Karpas-422 (cell line): Measurements from ENCODE around the gene RASD1. TPM values are rescaled to one million over a fixed set of nuclear protein-coding genes. Genes with fewer than 3 reads are reported as not detected.
"Not testable (repeated sequence)": the region's sequence is repeated elsewhere in the genome, so short reads cannot be mapped to it uniquely, and the experiment has no call there.

Source experiments
- DNase-seq: peaks from one replicate; pipeline ENCODE4 v3.0.0-alpha.2; 2015
- H2AFZ ChIP-seq: fragments of 200-600 bp; sonication (generic); 2 replicates; pipeline ENCODE4 v1.6.1; 2014; ENCODE audit warnings: antibody characterized with exemption, low read length, mixed read lengths
- H3K27ac ChIP-seq: fragments of 200-600 bp; sonication (generic); 2 replicates; pipeline ENCODE4 v1.5.1; 2014; ENCODE audit warnings: mild to moderate bottlenecking, low read length, moderate library complexity
- H3K27me3 ChIP-seq: fragments of 200-600 bp; sonication (generic); 2 replicates; pipeline ENCODE4 v1.6.1; 2014; ENCODE audit warnings: low read length, mixed read lengths
- H3K36me3 ChIP-seq: fragments of 200-600 bp; sonication (generic); 2 replicates; pipeline ENCODE4 v1.6.1; 2014; ENCODE audit warnings: low read length, mixed read lengths; ENCODE audit not compliant: insufficient read depth
- H3K4me1 ChIP-seq: fragments of 200-600 bp; sonication (generic); 2 replicates; pipeline ENCODE4 v1.6.1; 2014; ENCODE audit warnings: mild to moderate bottlenecking, low read length, mixed read lengths
- H3K4me2 ChIP-seq: fragments of 200-600 bp; sonication (generic); 2 replicates; pipeline ENCODE4 v1.6.1; 2014; ENCODE audit warnings: low read length, low read depth, mild to moderate bottlenecking; ENCODE audit not compliant: poor library complexity, severe bottlenecking
- H3K4me3 ChIP-seq: fragments of 200-600 bp; sonication (generic); 2 replicates; pipeline ENCODE4 v1.5.1; 2014; ENCODE audit warnings: mild to moderate bottlenecking, antibody characterized with exemption, low read length, mixed read lengths
- H3K79me2 ChIP-seq: fragments of 200-600 bp; sonication (generic); 2 replicates; pipeline ENCODE4 v1.6.1; 2014; ENCODE audit warnings: mild to moderate bottlenecking, low read length, mixed read lengths
- H3K9ac ChIP-seq: fragments of 200-600 bp; sonication (generic); 2 replicates; pipeline ENCODE4 v1.6.0; 2014; ENCODE audit warnings: low read length
- H3K9me2 ChIP-seq: fragments of 200-600 bp; sonication (generic), shearing (Covaris generic); replicated peaks from 2 replicates; pipeline ENCODE4 v1.6.0; 2014; ENCODE audit warnings: mild to moderate bottlenecking, low read length, moderate library complexity; ENCODE audit not compliant: insufficient read depth
- H3K9me3 ChIP-seq: fragments of 300-700, 200-600 bp; sonication (generic); 2 replicates; pipeline ENCODE4 v1.6.1; 2014; ENCODE audit warnings: low read length, mixed read lengths
- H4K20me1 ChIP-seq: fragments of 200-600 bp; sonication (generic); 2 replicates; pipeline ENCODE4 v1.6.1; 2014; ENCODE audit warnings: mild to moderate bottlenecking, antibody characterized with exemption, low read length, low read depth; ENCODE audit not compliant: insufficient read depth
- total RNA-seq: library from RNA; depleted of rRNA; stranded (reverse); fragments of >200 nt; shearing (Covaris generic); gene quantifications from 2 replicates; pipeline ENCODE4 v1.2.3, GENCODE V29; 2014; ENCODE audit warnings: low replicate concordance

RASD1 gene
- total RNA-seq, 1 experiment from 2014 or later, result not detected

DNA sequence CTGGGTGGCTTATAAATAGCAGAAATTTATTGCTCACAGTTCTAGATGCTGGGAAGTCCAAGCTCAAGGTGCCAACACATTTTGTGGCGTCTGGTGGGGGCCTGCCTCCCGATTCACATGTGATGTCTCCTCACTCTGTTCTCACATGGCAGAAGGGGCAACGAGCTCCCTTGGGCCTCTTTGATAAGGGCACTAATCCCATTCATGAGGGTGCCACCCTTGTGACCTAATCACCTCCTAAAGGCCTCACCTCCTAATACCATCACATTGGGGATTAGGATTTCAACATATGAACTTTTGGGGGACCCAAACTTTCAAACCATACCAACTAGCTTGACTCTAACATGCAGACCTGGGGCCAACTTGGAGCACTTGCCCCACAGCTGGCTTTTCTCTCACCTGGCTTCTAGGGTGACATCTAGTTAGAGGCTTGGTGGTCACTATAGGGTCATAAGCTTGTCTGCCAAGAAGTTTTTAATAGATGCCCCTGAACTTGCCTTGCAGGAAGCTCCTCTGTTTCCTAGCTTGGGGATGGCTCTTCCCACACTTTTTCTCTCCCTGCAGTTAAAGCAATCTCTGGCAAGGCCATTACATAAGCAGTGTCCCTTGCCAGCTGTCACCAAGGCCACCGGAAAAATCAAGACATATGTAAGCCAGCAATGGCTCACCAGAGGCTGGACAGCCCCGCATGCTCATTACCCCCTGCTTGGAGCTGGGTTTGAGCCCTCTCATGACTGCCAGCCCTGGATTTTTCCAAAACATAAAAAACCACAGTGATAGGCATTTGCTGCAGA is 27.8 kb downstream of the RASD1 start:
- H4K20me1 ChIP-seq, result no peaks in the 10 kb centered on the region
- no peak overlapping the region for H3K4me2 ChIP-seq
- H3K79me2 ChIP-seq, result no peaks in the 10 kb centered on the region

DNA sequence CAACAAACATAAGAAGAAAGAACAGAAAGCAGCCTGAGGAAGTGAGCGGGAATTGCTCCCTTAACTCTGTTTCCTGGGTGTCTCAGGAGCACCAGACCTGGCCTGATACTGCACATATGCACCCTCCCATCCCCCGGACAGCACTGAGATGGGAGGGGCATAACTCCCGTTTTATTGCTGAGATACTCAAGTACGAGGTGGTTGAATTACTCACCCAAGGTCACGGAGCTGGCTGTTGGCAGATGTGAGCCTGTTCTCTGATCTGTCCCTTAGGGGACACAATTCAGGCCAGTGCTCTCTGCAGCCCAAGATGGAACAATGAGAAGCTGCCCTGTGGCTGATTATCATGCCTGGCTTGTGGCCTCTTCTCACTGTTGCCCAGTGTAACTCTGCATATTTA is 28.5 kb downstream of the RASD1 start:
- H3K36me3 ChIP-seq, result no peaks in the 10 kb centered on the region
- no peaks in the 10 kb centered on the region for H4K20me1 ChIP-seq
- H3K79me2 ChIP-seq, result no peaks in the 10 kb centered on the region
- H2AFZ ChIP-seq, result no peak overlapping the region
- H3K9me2 ChIP-seq, result no peaks in the 10 kb centered on the region
- no peaks in the 10 kb centered on the region for H3K27me3 ChIP-seq
- no peak overlapping the region for H3K27ac ChIP-seq
- H3K4me1 ChIP-seq, result no peaks in the 10 kb centered on the region
- H3K4me2 ChIP-seq, result no peak overlapping the region
- H3K9me3 ChIP-seq, result no peaks in the 10 kb centered on the region
- no peak overlapping the region for H3K4me3 ChIP-seq
- H3K9ac ChIP-seq, result no peak overlapping the region
- no peak for DNase-seq

More for the DNA sequence above, 27.8 kb downstream of the RASD1 start:
- no peak overlapping the region for H2AFZ ChIP-seq
- no peak overlapping the region for H3K27ac ChIP-seq
- no peaks in the 10 kb centered on the region for H3K4me1 ChIP-seq
- H3K9me3 ChIP-seq, result no peaks in the 10 kb centered on the region
- no peaks in the 10 kb centered on the region for H3K36me3 ChIP-seq
- H3K9me2 ChIP-seq, result no peaks in the 10 kb centered on the region
- no peaks in the 10 kb centered on the region for H3K27me3 ChIP-seq
- no peak overlapping the region for H3K9ac ChIP-seq
- DNase-seq, result no peak
- no peak overlapping the region for H3K4me3 ChIP-seq

DNA sequence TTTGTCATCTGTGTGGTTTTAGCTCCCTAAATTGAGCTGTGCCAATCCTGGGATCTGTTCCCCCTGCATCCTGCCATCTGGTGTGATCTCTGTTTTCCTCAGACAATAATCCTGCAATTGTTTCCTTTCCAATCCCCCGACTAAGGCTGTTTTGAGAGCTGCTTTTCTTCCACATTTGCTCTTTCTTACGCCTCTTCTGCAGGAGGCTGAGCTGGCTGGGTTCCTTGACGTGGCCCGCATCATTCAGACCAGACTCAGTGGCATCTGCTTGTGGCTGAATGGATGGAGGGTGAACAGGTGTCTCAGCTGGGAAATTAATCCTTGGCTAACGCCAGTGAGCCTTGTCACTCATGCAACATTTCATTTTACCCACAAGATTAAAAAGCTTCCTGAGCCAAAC is 29.2 kb downstream of the RASD1 start:
- Histone ChIP-seq H3K4me3 (no peak overlapping the region), H3K36me3 (no peaks in the 10 kb centered on the region), H3K9me3 (no peaks in the 10 kb centered on the region), H3K27ac (no peak overlapping the region), H3K79me2 (no peaks in the 10 kb centered on the region), H4K20me1 (no peaks in the 10 kb centered on the region), H3K9me2 (no peaks in the 10 kb centered on the region), H3K4me2 (no peak overlapping the region), H3K9ac (no peak overlapping the region), H3K27me3 (no peaks in the 10 kb centered on the region), H2AFZ (no peak overlapping the region), H3K4me1 (no peaks in the 10 kb centered on the region)
- no peak for DNase-seq

DNA sequence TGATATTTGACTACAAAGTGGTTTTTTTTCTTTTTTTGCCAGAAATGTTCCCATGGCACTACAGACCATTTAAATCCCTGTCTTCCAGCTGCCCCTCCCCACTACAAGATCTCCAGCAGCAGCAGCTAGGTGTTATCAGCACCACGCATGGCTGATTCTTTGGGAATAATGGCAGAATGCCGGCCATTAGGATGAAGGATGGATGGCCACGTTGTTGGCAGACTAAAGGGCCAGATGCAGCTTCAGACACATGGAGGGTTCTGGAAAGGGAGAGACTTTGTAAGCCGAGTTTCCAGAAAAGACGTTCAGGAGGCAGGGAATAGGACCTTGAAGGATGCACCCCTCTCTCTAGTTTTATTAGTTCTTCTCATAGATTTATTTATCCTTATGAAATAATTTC is 29.7 kb downstream of the RASD1 start:
- H3K9ac ChIP-seq, result no peak overlapping the region
- no peaks in the 10 kb centered on the region for H3K4me1 ChIP-seq
- no peak for DNase-seq
- H3K4me2 ChIP-seq, result no peak overlapping the region
- no peak overlapping the region for H3K27ac ChIP-seq
- no peak overlapping the region for H3K4me3 ChIP-seq
- H4K20me1 ChIP-seq, result no peaks in the 10 kb centered on the region
- no peaks in the 10 kb centered on the region for H3K9me2 ChIP-seq
- H3K36me3 ChIP-seq, result no peaks in the 10 kb centered on the region
- no peak overlapping the region for H2AFZ ChIP-seq
- no peaks in the 10 kb centered on the region for H3K27me3 ChIP-seq
- H3K9me3 ChIP-seq, result no peaks in the 10 kb centered on the region
- no peaks in the 10 kb centered on the region for H3K79me2 ChIP-seq

DNA sequence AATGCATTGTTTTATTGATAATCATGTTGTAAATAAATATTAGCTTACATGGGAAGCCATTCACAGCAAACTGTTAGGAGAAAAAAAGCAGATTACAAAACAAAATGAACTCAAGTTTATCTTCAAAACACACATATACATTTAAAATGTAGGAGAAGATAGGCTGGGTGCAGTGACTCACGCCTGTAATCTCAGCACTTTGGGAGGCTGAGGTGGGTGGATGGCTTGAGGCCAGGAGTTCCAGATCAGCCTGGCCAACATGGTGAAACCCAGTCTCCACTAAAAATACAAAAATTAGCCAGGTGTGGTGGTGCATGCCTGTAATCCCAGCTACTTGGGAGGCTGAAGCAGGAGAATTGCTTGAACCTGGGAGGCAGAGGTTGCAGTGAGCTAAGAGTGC is 30.3 kb downstream of the RASD1 start:
- not testable (repeated sequence) for H3K79me2 ChIP-seq, H3K27me3 ChIP-seq, H3K9me2 ChIP-seq, H3K9ac ChIP-seq, H4K20me1 ChIP-seq, H3K4me1 ChIP-seq, H3K36me3 ChIP-seq, H2AFZ ChIP-seq, DNase-seq, H3K4me2 ChIP-seq, H3K9me3 ChIP-seq, H3K4me3 ChIP-seq, H3K27ac ChIP-seq

DNA sequence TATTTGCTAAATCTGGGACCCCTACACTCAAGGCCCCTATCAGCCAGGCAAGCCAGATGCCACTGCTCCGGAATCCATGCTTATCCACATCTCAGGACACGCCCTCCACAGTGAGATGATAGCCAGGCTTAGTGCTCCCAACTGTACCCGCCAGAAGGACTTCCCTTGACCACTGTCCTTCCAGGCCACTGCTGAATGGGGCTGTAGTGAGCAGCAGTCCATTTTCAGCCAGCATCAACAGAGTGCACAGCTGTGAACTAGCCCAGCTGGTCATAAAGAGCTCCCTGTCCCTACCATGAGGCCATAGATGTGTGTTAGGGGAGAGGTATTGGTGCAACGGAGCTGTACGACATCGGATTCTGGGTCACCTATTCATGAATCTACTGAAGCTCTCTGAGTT is 32.4 kb downstream of the RASD1 start:
- Histone ChIP-seq H3K9me2 (no peaks in the 10 kb centered on the region), H3K4me2 (no peak overlapping the region), H3K9ac (no peak overlapping the region), H4K20me1 (no peaks in the 10 kb centered on the region), H3K27ac (no peak overlapping the region), H3K9me3 (peaks cover 7% of the 10 kb centered on the region), H3K36me3 (no peaks in the 10 kb centered on the region), H3K4me3 (no peak overlapping the region), H3K4me1 (no peaks in the 10 kb centered on the region), H3K27me3 (no peaks in the 10 kb centered on the region), H3K79me2 (no peaks in the 10 kb centered on the region), H2AFZ (no peak overlapping the region)
- no peak for DNase-seq

DNA sequence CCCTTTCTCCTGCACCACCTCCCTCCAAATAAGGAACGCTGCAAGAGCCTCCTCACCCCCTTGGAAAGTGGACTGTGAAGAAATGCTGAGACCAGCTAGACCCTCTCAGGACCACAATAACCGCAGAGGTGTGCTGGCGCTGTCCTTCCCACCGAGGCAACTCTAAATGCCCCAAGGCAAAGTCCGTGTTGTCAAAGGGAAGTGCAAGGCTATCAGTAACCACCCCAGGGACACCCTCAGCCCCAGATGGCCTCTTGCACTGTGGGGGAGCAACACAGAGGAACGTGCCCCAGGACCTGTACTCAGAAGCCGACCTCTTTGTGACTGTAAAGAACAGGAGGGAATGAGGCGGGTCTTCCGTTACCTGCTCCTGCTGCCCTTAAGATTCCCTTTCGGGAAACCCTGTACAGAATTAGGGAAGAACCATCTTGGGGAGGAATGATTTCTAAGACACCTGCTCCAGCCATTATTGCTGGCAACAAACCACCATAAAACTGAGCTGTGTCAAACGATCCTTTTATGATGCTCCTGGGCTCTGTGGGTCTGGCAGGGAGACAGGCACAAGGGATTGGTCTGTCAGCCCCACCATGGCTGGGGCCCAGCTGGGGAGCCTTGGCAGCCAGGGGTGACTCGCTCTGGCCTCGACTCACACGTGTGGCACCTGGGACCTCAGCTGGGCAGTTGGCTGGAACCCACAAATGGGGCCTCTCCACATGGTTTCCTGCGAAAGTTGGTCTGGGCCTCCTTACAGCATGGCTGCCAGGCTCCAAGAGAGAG is 34.0 kb downstream of the RASD1 start:
- Histone ChIP-seq H2AFZ (no peak overlapping the region), H3K27ac (no peak overlapping the region), H3K79me2 (no peaks in the 10 kb centered on the region), H3K9ac (no peak overlapping the region), H3K27me3 (no peaks in the 10 kb centered on the region), H3K9me2 (no peaks in the 10 kb centered on the region), H3K4me1 (no peaks in the 10 kb centered on the region), H3K9me3 (peaks cover 7% of the 10 kb centered on the region), H3K4me3 (no peak overlapping the region), H3K4me2 (no peak overlapping the region), H3K36me3 (no peaks in the 10 kb centered on the region), H4K20me1 (no peaks in the 10 kb centered on the region)
- DNase-seq, result no peak

DNA sequence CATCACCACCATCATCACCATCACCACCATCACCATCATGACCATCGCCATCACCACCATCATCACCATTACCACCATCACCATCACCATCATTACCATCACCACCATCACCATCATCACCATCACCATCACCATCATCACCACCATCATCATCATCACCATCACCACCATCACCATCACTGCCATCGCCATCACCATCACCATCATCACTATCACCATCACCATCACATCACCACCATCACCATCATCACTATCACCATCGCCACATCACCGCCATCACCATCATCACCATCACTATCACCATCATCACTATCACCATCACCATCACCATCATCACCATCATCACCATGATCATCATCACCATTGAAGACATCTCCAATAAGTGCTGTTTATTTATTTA is 36.2 kb downstream of the RASD1 start:
- no peak overlapping the region for H3K4me2 ChIP-seq
- H3K9ac ChIP-seq, result no peak overlapping the region
- no peaks in the 10 kb centered on the region for H3K9me2 ChIP-seq
- H3K9me3 ChIP-seq, result peaks cover 7% of the 10 kb centered on the region
- no peak for DNase-seq
- no peaks in the 10 kb centered on the region for H3K36me3 ChIP-seq
- no peaks in the 10 kb centered on the region for H3K79me2 ChIP-seq
- H3K4me3 ChIP-seq, result no peak overlapping the region
- no peak overlapping the region for H2AFZ ChIP-seq
- no peaks in the 10 kb centered on the region for H4K20me1 ChIP-seq
- no peak overlapping the region for H3K27ac ChIP-seq
- no peaks in the 10 kb centered on the region for H3K4me1 ChIP-seq
- no peaks in the 10 kb centered on the region for H3K27me3 ChIP-seq
